ENCODE results near the gene ARHGAP33.

The ARHGAP33 gene

DNA sequence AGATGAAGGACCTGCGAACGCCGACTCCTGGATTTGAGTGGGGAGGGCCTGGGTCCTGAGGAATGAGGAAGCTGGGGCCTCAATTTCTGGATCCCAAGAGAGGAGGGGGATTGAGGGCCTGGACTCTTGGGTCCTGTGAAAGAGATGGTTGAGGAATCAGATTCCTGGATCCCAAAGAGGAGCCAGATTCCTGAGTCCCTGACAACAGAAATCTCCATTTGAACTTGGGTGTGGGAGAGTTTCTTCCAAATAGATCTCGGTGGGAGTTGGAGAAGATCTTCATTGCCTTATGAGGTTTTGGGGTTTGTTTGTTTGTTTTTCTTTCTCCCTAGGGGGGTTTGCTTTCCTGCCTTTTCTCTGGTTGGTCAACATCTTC lies 29.3 kb upstream of the ARHGAP33 start:
- TF ChIP-seq, protein P1, sequence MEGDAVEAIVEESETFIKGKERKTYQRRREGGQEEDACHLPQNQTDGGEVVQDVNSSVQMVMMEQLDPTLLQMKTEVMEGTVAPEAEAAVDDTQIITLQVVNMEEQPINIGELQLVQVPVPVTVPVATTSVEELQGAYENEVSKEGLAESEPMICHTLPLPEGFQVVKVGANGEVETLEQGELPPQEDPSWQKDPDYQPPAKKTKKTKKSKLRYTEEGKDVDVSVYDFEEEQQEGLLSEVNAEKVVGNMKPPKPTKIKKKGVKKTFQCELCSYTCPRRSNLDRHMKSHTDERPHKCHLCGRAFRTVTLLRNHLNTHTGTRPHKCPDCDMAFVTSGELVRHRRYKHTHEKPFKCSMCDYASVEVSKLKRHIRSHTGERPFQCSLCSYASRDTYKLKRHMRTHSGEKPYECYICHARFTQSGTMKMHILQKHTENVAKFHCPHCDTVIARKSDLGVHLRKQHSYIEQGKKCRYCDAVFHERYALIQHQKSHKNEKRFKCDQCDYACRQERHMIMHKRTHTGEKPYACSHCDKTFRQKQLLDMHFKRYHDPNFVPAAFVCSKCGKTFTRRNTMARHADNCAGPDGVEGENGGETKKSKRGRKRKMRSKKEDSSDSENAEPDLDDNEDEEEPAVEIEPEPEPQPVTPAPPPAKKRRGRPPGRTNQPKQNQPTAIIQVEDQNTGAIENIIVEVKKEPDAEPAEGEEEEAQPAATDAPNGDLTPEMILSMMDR (IDR thresholded peaks at IDR 0.05; ENCODE audit: low read depth, low read length), result no peak
- H3K4me3 ChIP-seq (ENCODE audit: low read depth, low read length), result peak overlapping the region; percentile 94

DNA sequence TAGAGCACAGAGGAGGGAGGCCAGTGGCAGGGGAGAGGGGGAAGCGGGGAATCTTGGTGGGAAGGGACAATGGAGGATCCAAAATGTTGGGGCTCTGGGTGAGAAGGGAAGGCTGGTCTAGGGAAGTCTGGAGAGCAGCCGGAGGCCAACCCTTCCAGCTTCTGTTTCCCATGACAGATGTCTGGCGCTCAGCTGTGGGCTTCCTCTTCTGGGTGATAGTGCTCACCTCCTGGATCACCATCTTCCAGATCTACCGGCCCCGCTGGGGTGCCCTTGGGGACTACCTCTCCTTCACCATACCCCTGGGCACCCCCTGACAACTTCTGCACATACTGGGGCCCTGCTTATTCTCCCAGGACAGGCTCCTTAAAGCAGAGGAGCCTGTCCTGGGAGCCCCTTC lies 28.8 kb upstream of the ARHGAP33 start:
- peak overlapping the region; percentile 94 for H3K4me3 ChIP-seq (ENCODE audit: low read depth, low read length)
- TF ChIP-seq, protein P1 (IDR thresholded peaks at IDR 0.05; ENCODE audit: low read depth, low read length), result no peak

DNA sequence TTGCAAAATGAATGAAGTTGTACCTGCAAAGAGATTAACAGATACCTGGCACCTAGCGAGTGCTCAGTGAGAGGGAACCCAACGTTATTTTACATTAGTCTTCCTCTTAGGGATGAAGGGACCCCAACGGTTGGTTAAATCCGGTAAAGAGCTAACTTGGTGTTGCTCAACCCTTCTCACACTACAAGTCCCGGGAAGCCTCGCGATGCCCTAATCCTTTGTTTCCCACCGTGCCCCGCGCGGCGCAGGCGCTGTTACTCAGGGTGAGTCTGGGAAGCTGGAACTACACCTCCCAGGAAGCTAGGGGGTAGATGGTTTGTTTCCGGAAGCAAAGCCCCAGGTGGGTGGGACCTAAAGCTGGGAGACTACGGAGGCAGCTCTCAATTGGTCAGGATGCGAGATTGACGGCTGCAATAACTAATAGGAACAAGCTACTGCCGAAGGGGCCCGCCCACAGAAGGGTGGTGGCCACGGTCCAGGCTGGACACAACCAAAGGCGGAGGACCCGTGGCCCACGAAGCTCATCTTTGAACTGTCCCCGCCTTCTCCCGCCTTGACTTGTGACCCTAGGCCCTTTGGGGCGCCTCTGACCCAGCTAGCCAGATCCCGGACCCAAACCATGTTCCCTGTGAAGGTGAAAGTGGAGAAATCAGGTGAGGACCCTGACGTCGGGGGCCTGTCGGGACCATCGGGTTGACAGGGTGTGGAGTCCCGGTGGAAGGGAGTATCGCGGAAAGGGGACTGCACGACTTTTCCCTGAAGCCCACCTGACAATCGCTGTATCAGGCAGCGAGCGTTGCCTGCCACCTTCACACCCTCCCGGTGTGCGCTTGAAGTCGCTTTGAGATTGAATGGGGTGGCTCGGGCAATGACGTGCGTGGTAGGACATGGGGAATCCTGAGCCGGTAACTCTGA lies 27.0 kb upstream of the ARHGAP33 start, which contains the start of gene LIN37:
TSS of gene LIN37 (plus strand) at position 471 of the 915 bp plus-strand sequence. CDS start at position 620, 149 bp downstream.
- TF ChIP-seq, protein P1 (IDR thresholded peaks at IDR 0.05; ENCODE audit: low read depth, low read length), result no peak
- peak within 1 kb of the TSS; percentile 85 for H3K4me3 ChIP-seq (ENCODE audit: low read depth, low read length)

DNA sequence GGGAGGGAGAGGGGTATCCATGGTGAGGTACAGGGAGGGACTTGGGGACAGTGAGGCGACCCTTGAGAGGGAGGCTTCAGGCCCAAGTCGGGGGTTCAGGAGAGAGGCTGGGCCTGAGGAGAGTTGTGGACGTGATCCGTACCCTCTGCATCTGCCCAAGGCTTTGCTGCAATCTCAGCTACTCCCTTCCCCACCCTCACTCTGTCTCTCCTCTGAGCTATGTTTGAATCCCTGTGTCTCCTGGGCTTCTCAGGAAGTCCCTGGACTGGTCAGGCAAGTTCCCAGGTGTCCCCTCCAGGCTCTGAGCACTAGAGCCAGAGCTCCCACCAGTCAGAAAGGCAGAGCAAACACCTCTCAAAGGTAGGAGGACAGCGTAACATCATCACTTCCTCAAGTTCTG lies 25.2 kb upstream of the ARHGAP33 start:
- no peak overlapping the region for H3K4me3 ChIP-seq (ENCODE audit: low read depth, low read length)
- TF ChIP-seq, protein P1 (IDR thresholded peaks at IDR 0.05; ENCODE audit: low read depth, low read length), result no peak

DNA sequence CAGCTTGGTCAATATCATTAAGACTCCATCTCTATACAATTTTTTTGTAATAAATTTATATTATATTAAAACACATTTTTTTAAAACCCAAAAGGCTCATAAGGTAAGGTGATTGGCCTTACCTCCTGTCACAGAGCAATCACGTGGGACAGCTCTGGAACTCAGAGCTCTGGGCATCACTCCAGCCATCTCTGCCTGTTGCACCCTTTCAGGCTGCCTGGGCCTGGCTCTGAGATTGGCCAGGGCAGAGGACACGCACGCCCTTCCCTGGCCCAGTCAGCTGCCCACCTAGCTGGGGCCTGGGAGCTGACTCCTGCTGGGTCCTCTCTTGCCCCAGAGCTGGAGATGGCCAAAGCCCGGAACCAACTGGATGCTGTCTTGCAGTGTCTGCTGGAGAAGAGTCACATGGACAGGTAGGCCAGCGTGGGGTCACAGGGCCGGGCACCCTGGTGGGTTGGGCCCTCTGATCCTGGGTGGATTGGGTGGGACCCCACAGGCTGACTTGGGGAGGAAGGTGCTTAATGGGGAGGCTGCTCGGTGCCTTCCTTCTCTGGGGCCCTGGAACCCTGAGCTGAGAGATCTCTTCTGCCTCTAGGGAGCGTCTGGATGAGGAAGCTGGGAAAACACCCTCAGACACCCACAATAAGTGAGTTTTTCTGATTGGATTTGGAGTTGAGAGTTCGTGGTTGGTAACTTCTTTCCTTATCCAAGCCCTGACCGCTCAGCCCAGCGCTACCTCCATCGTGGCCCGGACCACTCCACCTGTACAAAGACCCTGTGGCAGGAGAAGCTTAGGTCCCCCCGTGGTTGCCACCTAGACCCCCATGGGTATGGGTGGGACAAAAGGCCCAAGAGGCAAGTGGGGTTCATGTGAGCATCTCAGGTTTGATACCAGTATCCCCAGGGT lies 23.3 kb upstream of the ARHGAP33 start:
- TF ChIP-seq, protein P1 (IDR thresholded peaks at IDR 0.05; ENCODE audit: low read depth, low read length), result no peak
- no peak overlapping the region for H3K4me3 ChIP-seq (ENCODE audit: low read depth, low read length)

DNA sequence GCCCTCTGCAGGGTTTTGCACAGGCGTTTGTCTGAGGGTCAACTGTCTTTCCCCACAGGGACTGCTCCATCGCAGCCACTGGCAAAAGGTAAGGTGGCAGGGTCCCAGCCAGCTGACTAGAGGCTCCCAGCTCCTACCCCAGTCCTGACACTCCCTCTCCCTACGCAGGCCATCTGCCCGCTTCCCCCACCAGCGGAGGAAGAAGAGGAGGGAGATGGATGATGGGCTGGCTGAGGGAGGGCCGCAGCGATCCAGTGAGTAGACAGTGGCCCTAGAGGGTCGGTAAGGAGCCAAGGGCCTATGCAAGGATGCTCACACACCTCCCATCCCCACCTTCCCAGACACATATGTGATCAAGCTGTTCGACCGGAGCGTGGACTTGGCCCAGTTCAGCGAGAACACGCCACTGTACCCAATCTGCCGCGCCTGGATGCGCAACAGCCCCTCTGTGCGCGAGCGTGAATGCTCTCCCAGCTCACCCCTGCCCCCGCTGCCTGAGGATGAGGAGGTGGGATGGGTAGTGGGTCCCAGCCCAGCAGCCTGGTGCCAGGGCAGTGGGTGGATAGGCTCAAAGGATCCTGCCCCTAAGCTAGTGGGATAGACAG lies 22.5 kb upstream of the ARHGAP33 start:
- TF ChIP-seq, protein P1 (IDR thresholded peaks at IDR 0.05; ENCODE audit: low read depth, low read length), result no peak

More for the DNA sequence above, 22.5 kb upstream of the ARHGAP33 start:
- H3K4me3 ChIP-seq (ENCODE audit: low read depth, low read length), result no peak overlapping the region

Data from WI38 (cell line).